ENCODE measurements around the gene TMEM147.

- no peak for TF ChIP-seq CTCF (IDR thresholded peaks at IDR 0.05)
- no peak for TF ChIP-seq POLR2A (IDR thresholded peaks at IDR 0.05)
- TF ChIP-seq EP300 (IDR thresholded peaks at IDR 0.05), result no peak
Measured at GRCh38 chr19:35513628-35514281, 31.7 kb upstream of the TMEM147 start, which contains the start of gene DMKN.
